Measurements from ENCODE around the gene ADAMTS16. TPM values are rescaled to one million over a fixed set of nuclear protein-coding genes. Genes with fewer than 3 reads are reported as not detected.

The ADAMTS16 gene
- total RNA-seq, 1 donor from 2014 or later: 4.1 TPM

GRCh38 chr5:5296051-5296450, 155.9 kb downstream of the ADAMTS16 start:
- H3K27me3 Mint-ChIP-seq (ENCODE audit: insufficient read depth, low read depth): peaks cover 3% of the 10 kb centered on the region
- no peaks in the 10 kb centered on the region for H3K36me3 Mint-ChIP-seq
- DNase-seq (ENCODE audit: low spot score): no peak
- H3K9me3 Mint-ChIP-seq: peaks cover 7% of the 10 kb centered on the region
- peaks cover 5% of the 10 kb centered on the region for H3F3A ChIP-seq (ENCODE audit: low read depth)
- H3K4me3 ChIP-seq: no peak overlapping the region
- H3K27ac ChIP-seq: no peak overlapping the region
- no peak overlapping the region for H3K4me2 ChIP-seq
- H3K4me1 Mint-ChIP-seq: peaks cover 11% of the 10 kb centered on the region
- no peak overlapping the region for H3K4me3 Mint-ChIP-seq
- H3K9ac ChIP-seq: no peak overlapping the region
- H3K9me3 ChIP-seq (ENCODE audit: low read depth): no peaks in the 10 kb centered on the region
- H3K4me1 ChIP-seq: peaks cover 11% of the 10 kb centered on the region
- H3K27me3 ChIP-seq: no peaks in the 10 kb centered on the region
- TF ChIP-seq EZH2phosphoT487 (IDR thresholded peaks at IDR 0.05) (no peak), EZH2 (IDR thresholded peaks at IDR 0.05) (no peak)
- no peak overlapping the region for H2AFZ ChIP-seq (replicated peaks)
- H3K79me2 ChIP-seq (ENCODE audit: low read depth): no peaks in the 10 kb centered on the region
- H4K20me1 ChIP-seq (ENCODE audit: low read depth): no peaks in the 10 kb centered on the region
- H3K36me3 ChIP-seq: no peaks in the 10 kb centered on the region
- no peak overlapping the region for H3K27ac Mint-ChIP-seq

DNA sequence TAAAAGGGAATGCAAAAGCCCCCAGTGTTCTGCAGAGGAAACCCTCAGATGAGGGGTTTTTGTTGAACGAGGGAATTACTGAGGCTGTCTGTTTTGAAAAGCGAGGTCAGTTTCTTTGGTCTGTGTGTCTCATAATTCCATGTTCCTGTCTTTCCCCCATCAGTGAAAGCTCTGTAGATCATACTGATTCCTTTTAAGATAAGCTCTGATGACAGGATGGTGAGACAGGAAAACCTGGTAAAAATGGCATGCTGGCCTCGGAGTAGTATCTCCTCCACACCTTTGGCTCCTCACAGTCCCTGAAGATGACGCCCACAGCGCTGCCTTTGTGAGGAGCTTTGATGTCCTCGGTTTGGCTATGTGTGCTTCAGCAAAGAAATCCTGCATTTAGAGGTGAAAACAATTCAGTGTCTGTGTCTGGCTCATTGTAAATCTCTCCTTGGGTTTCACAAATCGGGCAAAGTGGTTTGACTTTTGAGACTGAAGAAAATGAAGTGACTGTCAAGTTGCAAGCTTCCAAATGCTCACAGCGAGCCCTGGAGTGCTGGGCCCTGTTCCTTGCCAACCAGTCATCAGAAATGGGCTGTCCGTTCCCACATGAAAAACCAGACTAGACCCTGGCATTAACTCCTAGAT, 157.4 kb downstream of the ADAMTS16 start:
- peaks cover 11% of the 10 kb centered on the region for H3K4me1 Mint-ChIP-seq
- Histone ChIP-seq H4K20me1 (ENCODE audit: low read depth) (no peaks in the 10 kb centered on the region), H3K4me3 (no peak overlapping the region), H3F3A (ENCODE audit: low read depth) (peaks cover 5% of the 10 kb centered on the region), H3K4me1 (peaks cover 11% of the 10 kb centered on the region), H3K79me2 (ENCODE audit: low read depth) (no peaks in the 10 kb centered on the region), H2AFZ (replicated peaks) (no peak overlapping the region), H3K4me2 (no peak overlapping the region), H3K9ac (no peak overlapping the region), H3K36me3 (no peaks in the 10 kb centered on the region), H3K9me3 (ENCODE audit: low read depth) (no peaks in the 10 kb centered on the region), H3K27ac (no peak overlapping the region), H3K27me3 (no peaks in the 10 kb centered on the region)
- no peak overlapping the region for H3K27ac Mint-ChIP-seq
- peaks cover 5% of the 10 kb centered on the region for H3K36me3 Mint-ChIP-seq
- H3K9me3 Mint-ChIP-seq: peaks cover 18% of the 10 kb centered on the region
- TF ChIP-seq EZH2 (IDR thresholded peaks at IDR 0.05) (no peak), EZH2phosphoT487 (IDR thresholded peaks at IDR 0.05) (no peak)
- TF ChIP-seq, protein P1, sequence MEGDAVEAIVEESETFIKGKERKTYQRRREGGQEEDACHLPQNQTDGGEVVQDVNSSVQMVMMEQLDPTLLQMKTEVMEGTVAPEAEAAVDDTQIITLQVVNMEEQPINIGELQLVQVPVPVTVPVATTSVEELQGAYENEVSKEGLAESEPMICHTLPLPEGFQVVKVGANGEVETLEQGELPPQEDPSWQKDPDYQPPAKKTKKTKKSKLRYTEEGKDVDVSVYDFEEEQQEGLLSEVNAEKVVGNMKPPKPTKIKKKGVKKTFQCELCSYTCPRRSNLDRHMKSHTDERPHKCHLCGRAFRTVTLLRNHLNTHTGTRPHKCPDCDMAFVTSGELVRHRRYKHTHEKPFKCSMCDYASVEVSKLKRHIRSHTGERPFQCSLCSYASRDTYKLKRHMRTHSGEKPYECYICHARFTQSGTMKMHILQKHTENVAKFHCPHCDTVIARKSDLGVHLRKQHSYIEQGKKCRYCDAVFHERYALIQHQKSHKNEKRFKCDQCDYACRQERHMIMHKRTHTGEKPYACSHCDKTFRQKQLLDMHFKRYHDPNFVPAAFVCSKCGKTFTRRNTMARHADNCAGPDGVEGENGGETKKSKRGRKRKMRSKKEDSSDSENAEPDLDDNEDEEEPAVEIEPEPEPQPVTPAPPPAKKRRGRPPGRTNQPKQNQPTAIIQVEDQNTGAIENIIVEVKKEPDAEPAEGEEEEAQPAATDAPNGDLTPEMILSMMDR (IDR thresholded peaks at IDR 0.05): no peak
- H3K27me3 Mint-ChIP-seq (ENCODE audit: insufficient read depth, low read depth): peaks cover 3% of the 10 kb centered on the region
- no peak for DNase-seq (ENCODE audit: low spot score)
- no peak overlapping the region for H3K4me3 Mint-ChIP-seq

DNA sequence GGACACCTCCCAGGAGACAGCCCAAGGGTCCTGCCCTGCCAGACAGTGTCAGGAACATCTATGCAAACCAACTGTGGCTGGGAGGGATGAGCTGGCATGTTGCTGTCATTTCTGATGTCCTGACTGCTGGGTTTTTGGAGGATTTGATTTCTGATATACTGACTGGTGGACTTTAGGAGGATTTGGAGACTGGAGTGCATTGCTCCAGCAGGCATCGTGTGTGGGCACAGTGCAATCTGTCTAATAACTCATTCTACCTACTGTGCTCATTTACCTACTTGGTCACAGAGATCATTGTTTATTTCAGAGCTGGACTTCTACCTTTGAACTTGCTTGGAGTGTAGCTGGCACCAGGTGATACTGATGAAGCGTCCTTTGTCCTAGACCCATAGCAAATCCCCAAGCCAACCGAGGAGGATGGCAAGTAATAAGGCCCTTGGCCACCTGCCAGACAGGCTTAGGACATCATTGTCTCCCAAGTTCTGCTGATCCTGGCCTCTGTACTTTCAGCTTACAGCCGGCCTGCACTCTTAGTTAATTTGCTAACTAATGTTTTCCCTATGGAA, 158.0 kb downstream of the ADAMTS16 start:
- Mint-ChIP-seq H3K27me3 (ENCODE audit: insufficient read depth, low read depth) (peaks cover 3% of the 10 kb centered on the region), H3K9me3 (peaks cover 20% of the 10 kb centered on the region), H3K27ac (no peak overlapping the region), H3K36me3 (peaks cover 5% of the 10 kb centered on the region), H3K4me1 (peaks cover 11% of the 10 kb centered on the region), H3K4me3 (no peak overlapping the region)
- H3K27me3 ChIP-seq: no peaks in the 10 kb centered on the region
- H3K4me3 ChIP-seq: no peak overlapping the region
- no peak overlapping the region for H2AFZ ChIP-seq (replicated peaks)
- no peaks in the 10 kb centered on the region for H3K9me3 ChIP-seq (ENCODE audit: low read depth)
- TF ChIP-seq EZH2 (IDR thresholded peaks at IDR 0.05) (no peak), EZH2phosphoT487 (IDR thresholded peaks at IDR 0.05) (no peak)
- TF ChIP-seq, protein P1 (IDR thresholded peaks at IDR 0.05): no peak
- no peak overlapping the region for H3K9ac ChIP-seq
- H4K20me1 ChIP-seq (ENCODE audit: low read depth): no peaks in the 10 kb centered on the region
- H3K36me3 ChIP-seq: no peaks in the 10 kb centered on the region
- H3K27ac ChIP-seq: no peak overlapping the region
- H3K4me1 ChIP-seq: peaks cover 11% of the 10 kb centered on the region
- H3K4me2 ChIP-seq: no peak overlapping the region
- DNase-seq (ENCODE audit: low spot score): no peak
- peaks cover 5% of the 10 kb centered on the region for H3F3A ChIP-seq (ENCODE audit: low read depth)
- H3K79me2 ChIP-seq (ENCODE audit: low read depth): no peaks in the 10 kb centered on the region

All from neural progenitor cell (in vitro differentiated cells).